SKM-1 treated with dmso at 0.1 percent for 144 hours (cell line): Measurements from ENCODE around the gene VILL.

Experiments used
- DNase-seq: peaks from one replicate; lab custom pipeline; 2025; ENCODE audit not compliant: unreplicated experiment; lab: John Stamatoyannopoulos, UW

The VILL gene

GRCh38 chr3:37990527-37990926 lies at the start of gene VILL:
VILL (plus strand) TSS chr3:37990786; CDS start chr3:37993673, 2,887 bp downstream.
- no peak for DNase-seq

- DNase-seq, result no peak
These were observed 48.7 kb upstream of the VILL start for GRCh38 chr3:37941608-37942508.

GRCh38 chr3:37942646-37943045 lies 47.9 kb upstream of the VILL start:
- no peak for DNase-seq

GRCh38 chr3:37943126-37943525 lies 47.5 kb upstream of the VILL start:
- no peak for DNase-seq

- no peak for DNase-seq
These were observed 46.8 kb upstream of the VILL start for GRCh38 chr3:37943631-37944314.

- no peak for DNase-seq
These were observed 46.2 kb upstream of the VILL start for GRCh38 chr3:37944391-37944842.

GRCh38 chr3:37945156-37945806 lies 45.3 kb upstream of the VILL start:
- no peak for DNase-seq

GRCh38 chr3:37945807-37946530 lies 44.6 kb upstream of the VILL start:
- DNase-seq, result no peak

GRCh38 chr3:37946531-37946889 lies 44.1 kb upstream of the VILL start:
- DNase-seq, result no peak

GRCh38 chr3:37949866-37950265 lies 40.7 kb upstream of the VILL start:
- no peak for DNase-seq

GRCh38 chr3:37952564-37952963 lies 38.0 kb upstream of the VILL start:
- DNase-seq, result no peak

GRCh38 chr3:37953226-37953625 lies 37.4 kb upstream of the VILL start:
- DNase-seq, result no peak

- no peak for DNase-seq
These were observed 36.7 kb upstream of the VILL start for GRCh38 chr3:37953707-37954394.

GRCh38 chr3:37954881-37955280 lies 35.7 kb upstream of the VILL start:
- DNase-seq, result no peak

- peak; percentile 87 for DNase-seq
These were observed 34.5 kb upstream of the VILL start for GRCh38 chr3:37955918-37956707.

GRCh38 chr3:37956723-37957538 lies 33.7 kb upstream of the VILL start:
- no peak for DNase-seq

- DNase-seq, result no peak
These were observed 33.0 kb upstream of the VILL start for GRCh38 chr3:37957539-37957936.

GRCh38 chr3:37961622-37962431 lies 28.8 kb upstream of the VILL start:
- DNase-seq, result no peak
